Measurements from ENCODE around the gene TGFBR1. TPM values are rescaled to one million over a fixed set of nuclear protein-coding genes. Genes with fewer than 3 reads are reported as not detected.

Gene TGFBR1
- total and polyA plus RNA-seq, 2 donors (not counting 3 experiments of a cell fraction or from before 2014, with no cell fraction given): 5.8 to 18.6 TPM

DNA sequence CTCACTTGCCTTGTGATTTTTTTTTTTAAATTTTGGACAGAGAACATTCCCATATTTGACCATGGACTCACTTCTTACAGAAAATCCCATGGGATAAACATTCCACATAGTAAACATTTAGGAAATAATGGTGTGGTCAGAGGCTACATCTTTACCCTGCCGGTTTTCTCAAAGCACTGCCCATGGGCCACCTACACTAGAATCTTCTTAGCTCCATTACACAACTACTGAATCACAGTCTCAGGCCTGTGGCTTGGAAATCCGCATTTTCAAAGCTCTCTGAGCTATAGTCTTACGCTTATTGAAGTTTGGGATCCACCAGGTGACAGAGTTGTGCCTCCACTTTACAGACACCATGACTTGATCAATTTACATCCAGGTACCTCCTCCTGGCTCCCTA, 77.4 kb downstream of the TGFBR1 start:
- H3K4me1 ChIP-seq (ENCODE audit: control insufficient read depth, extremely low read depth, insufficient read depth, low read length): peaks cover 10% of the 10 kb centered on the region
- FAIRE-seq (no peak), DNase-seq (ENCODE audit: low read depth, low spot score) (no peak)
- no peaks in the 10 kb centered on the region for H3K27me3 ChIP-seq (ENCODE audit: control insufficient read depth in 2 of 2, insufficient read depth in 2 of 2, low read length in 2 of 2)
- H2AFZ ChIP-seq (ENCODE audit: low read depth, low read length): no peak overlapping the region
- POLR2A ChIA-PET: no interaction called here
- intact Hi-C loops (cut with micrococcal nuclease): loop anchor here (5.0 kb wide), 1 partner anchor 250 kb away; no protein-coding TSS in a partner anchor
- H3K9me3 ChIP-seq (replicated peaks; ENCODE audit: control insufficient read depth, insufficient read depth, low read length): no peaks in the 10 kb centered on the region
- TF ChIP-seq POLR2AphosphoS5 (IDR thresholded peaks at IDR 0.05; ENCODE audit: insufficient read depth, low read depth, low read length) (no peak), MYC (IDR thresholded peaks at IDR 0.05; ENCODE audit: low read depth, low read length) (no peak), GATA2 (IDR thresholded peaks at IDR 0.05; ENCODE audit: insufficient read depth, insufficient read length, low read depth, low read length) (no peak), POLR2A (IDR thresholded peaks at IDR 0.05; ENCODE audit: low read depth, low read length) (no peak), CTCF (IDR thresholded peaks at IDR 0.05; ENCODE audit: extremely low read depth in 1 of 2, insufficient read depth in 1 of 2, low read depth in 1 of 2, low read length in 2 of 2) (no peak), EZH2 (IDR thresholded peaks at IDR 0.05; ENCODE audit: borderline replicate concordance, low read depth, low read length, severe bottlenecking) (no peak), FOS (IDR thresholded peaks at IDR 0.05; ENCODE audit: borderline replicate concordance, insufficient read depth, low read length) (no peak), JUN (IDR thresholded peaks at IDR 0.05; ENCODE audit: borderline replicate concordance, insufficient read depth, insufficient read length, low read depth) (no peak), MAX (IDR thresholded peaks at IDR 0.05; ENCODE audit: insufficient read depth, insufficient read length) (no peak)
- no peak overlapping the region for H3K9ac ChIP-seq (replicated peaks; ENCODE audit: extremely low read depth, insufficient read depth, low read length)
- H3K4me2 ChIP-seq (ENCODE audit: insufficient read depth, low read length): no peak overlapping the region
- dilution Hi-C loops (cut with MboI; ENCODE audit: extremely low pct_ligation_motif_present, low sequenced_read_pairs): no loop called here
- H3K9me1 ChIP-seq (replicated peaks; ENCODE audit: control insufficient read depth, extremely low read depth, insufficient read depth, low read length): no peaks in the 10 kb centered on the region
- no peaks in the 10 kb centered on the region for H4K20me1 ChIP-seq (replicated peaks; ENCODE audit: control insufficient read depth, extremely low read depth, insufficient read depth, low read length)
- BruUV-seq (replicated peaks): no TSS peak
- H3K27ac ChIP-seq (ENCODE audit: insufficient read depth, low read depth, low read length): no peak overlapping the region
- H3K4me3 ChIP-seq (replicated peaks in 1 of 3; ENCODE audit: insufficient read depth in 1 of 3, low read depth in 1 of 3, low read length in 3 of 3): no peak overlapping the region
- CTCF ChIA-PET: interaction anchor here (1.0 to 1.1 kb wide), 2 partner anchors 39 to 78 kb away, joined by 3 read pairs; partner anchors contain the start of genes ALG2 and SEC61B
- no peaks in the 10 kb centered on the region for H3K79me2 ChIP-seq (ENCODE audit: control insufficient read depth, insufficient read depth, low read length)
- H3K36me3 ChIP-seq (ENCODE audit: control insufficient read depth in 2 of 2, extremely low read depth in 1 of 2, insufficient read depth in 2 of 2, low read length in 2 of 2): no peaks in the 10 kb centered on the region
